IMR-90 (cell line): ENCODE measurements around the gene ELMO1. TPM values are rescaled to one million over a fixed set of nuclear protein-coding genes. Genes with fewer than 3 reads are reported as not detected.

Experiments used
- ATAC-seq: fragments of 200-7000 bp; cut with Tn5 transposase; 2 replicates; pipeline ENCODE4 v1.9.1; 2020; ENCODE audit warnings: low read depth, mild to moderate bottlenecking, moderate library complexity
- BruUV-seq: library from RNA; stranded (reverse); fragments of 400-500 nt; replicated peaks from 2 replicates; lab custom pipeline; 2021; lab: Mats Ljungman, UMichigan
- CTCF ChIA-PET: fragments of 300-600 bp; formaldehyde crosslinking; extraction: SDS; loops from one replicate; lab custom pipeline; 2021; ENCODE audit warnings: antibody characterized with exemption; lab: Yijun Ruan, JAX
- POLR2A ChIA-PET: fragments of 300-600 bp; sonication (Branson Sonifier 250); formaldehyde crosslinking; loops from one replicate; lab custom pipeline; 2022; ENCODE audit warnings: antibody characterized with exemption; ENCODE audit not compliant: unreplicated experiment; lab: Charles Lee
- DNase-seq: peaks from one replicate; pipeline ENCODE4 v3.0.0; 2013
- H2AFZ ChIP-seq: replicated peaks from 2 replicates; pipeline ENCODE3; 2013; ENCODE audit warnings: low read length, mild to moderate bottlenecking; ENCODE audit not compliant: poor library complexity
- H2AK5ac ChIP-seq: 2 replicates; pipeline ENCODE4 v1.6.1; 2013; ENCODE audit warnings: low read depth, low read length, inconsistent platforms
- H2AK9ac ChIP-seq: replicated peaks from 2 replicates; pipeline ENCODE3; 2013; ENCODE audit warnings: mild to moderate bottlenecking, low read depth, low read length, moderate library complexity; ENCODE audit not compliant: poor library complexity
- H2BK120ac ChIP-seq: 2 replicates; pipeline ENCODE4 v1.6.1; 2013; ENCODE audit warnings: low read depth, low read length, inconsistent platforms
- H2BK15ac ChIP-seq: 3 replicates; pipeline ENCODE4 v1.6.1; 2013; ENCODE audit warnings: low read depth, low read length, inconsistent platforms
- H2BK20ac ChIP-seq: 2 replicates; pipeline ENCODE4 v1.6.1; 2013; ENCODE audit warnings: low read depth, mild to moderate bottlenecking, inconsistent platforms, low read length, moderate library complexity
- H2BK5ac ChIP-seq: 2 replicates; pipeline ENCODE4 v1.6.1; 2013; ENCODE audit warnings: mild to moderate bottlenecking, low read depth, low read length, inconsistent platforms; ENCODE audit not compliant: poor library complexity, severe bottlenecking
- H3K14ac ChIP-seq: replicated peaks from 2 replicates; pipeline ENCODE4 v1.6.1; 2013; ENCODE audit warnings: low read depth, low read length, inconsistent platforms
- H3K18ac ChIP-seq: 2 replicates; pipeline ENCODE4 v1.6.1; 2013; ENCODE audit warnings: low read depth, low read length, control low read depth
- H3K23ac ChIP-seq: 2 replicates; pipeline ENCODE4 v1.6.1; 2013; ENCODE audit warnings: low read depth, low read length, inconsistent platforms
- H3K27ac ChIP-seq: 2 replicates; pipeline ENCODE4 v1.5.1; 2013; ENCODE audit warnings: mild to moderate bottlenecking, control low read depth, low read length; ENCODE audit not compliant: insufficient read depth
- H3K27me3 ChIP-seq: 2 replicates; pipeline ENCODE4 v1.6.1; 2013; ENCODE audit warnings: low read length; ENCODE audit not compliant: control insufficient read depth, insufficient read depth
- H3K36me3 ChIP-seq: 2 replicates; pipeline ENCODE4 v1.6.1; 2013; ENCODE audit warnings: low read length, mixed read lengths; ENCODE audit not compliant: control insufficient read depth, insufficient read depth
- H3K4ac ChIP-seq: 2 replicates; pipeline ENCODE4 v1.6.1; 2013; ENCODE audit warnings: low read depth, low read length, inconsistent platforms
- H3K4me1 ChIP-seq: 2 replicates; pipeline ENCODE4 v1.6.1; 2013; ENCODE audit warnings: low read length, mixed read lengths; ENCODE audit not compliant: control insufficient read depth, insufficient read depth
- H3K4me2 ChIP-seq: 2 replicates; pipeline ENCODE4 v1.6.1; 2013; ENCODE audit warnings: low read depth, mild to moderate bottlenecking, control low read depth, low read length, moderate library complexity
- H3K4me3 ChIP-seq: 2 replicates; pipeline ENCODE4 v1.5.1; 2013; ENCODE audit warnings: low read depth, mild to moderate bottlenecking, control low read depth, low read length, moderate library complexity; ENCODE audit not compliant: insufficient read depth
- H3K56ac ChIP-seq: 2 replicates; pipeline ENCODE4 v1.6.1; 2013; ENCODE audit warnings: low read length, inconsistent platforms; ENCODE audit not compliant: insufficient read depth; ENCODE audit errors: extremely low read depth
- H3K79me1 ChIP-seq, 2 experiments: 2 replicates each; pipeline ENCODE4 v1.6.1; 2013; ENCODE audit warnings: low read length in 2 of 2, inconsistent platforms in 1 of 2, low read depth in 1 of 2
- H3K9ac ChIP-seq: 2 replicates; pipeline ENCODE4 v1.6.1; 2013; ENCODE audit warnings: low read depth, low read length, control low read depth
- H3K9me1 ChIP-seq: 2 replicates; pipeline ENCODE4 v1.6.1; 2013; ENCODE audit warnings: low read length, inconsistent platforms; ENCODE audit not compliant: insufficient read depth
- H3K9me3 ChIP-seq: 2 replicates; pipeline ENCODE4 v1.6.1; 2013; ENCODE audit warnings: low read length; ENCODE audit not compliant: control insufficient read depth, insufficient read depth
- H4K20me1 ChIP-seq: 2 replicates; pipeline ENCODE4 v1.6.1; 2013; ENCODE audit warnings: low read length, inconsistent platforms; ENCODE audit not compliant: insufficient read depth
- H4K5ac ChIP-seq: 2 replicates; pipeline ENCODE4 v1.6.1; 2013; ENCODE audit warnings: mild to moderate bottlenecking, low read depth, low read length, control low read depth
- H4K8ac ChIP-seq, 2 experiments: 2 replicates each; pipeline ENCODE4 v1.6.1; 2013; ENCODE audit warnings: low read depth in 2 of 2, low read length in 2 of 2, control low read depth in 1 of 2, inconsistent platforms in 1 of 2
- H4K91ac ChIP-seq: 2 replicates; pipeline ENCODE4 v1.6.1; 2013; ENCODE audit warnings: low read depth, low read length, inconsistent platforms; ENCODE audit not compliant: insufficient read depth
- BHLHE40 ChIP-seq: fragments of 150-350 bp; IDR thresholded peaks from 2 replicates; pipeline ENCODE4 v1.6.1; 2016; ENCODE audit warnings: mild to moderate bottlenecking, low read depth, low read length
- CEBPB ChIP-seq: IDR thresholded peaks from 2 replicates; pipeline ENCODE4 v1.6.1; 2012; ENCODE audit warnings: low read depth, low read length, improper control_type of control experiment
- CHD1 ChIP-seq: IDR thresholded peaks from 2 replicates; pipeline ENCODE4 v1.6.1; 2012; ENCODE audit warnings: low read depth, low read length, improper control_type of control experiment
- FOS ChIP-seq: fragments of 150-350 bp; IDR thresholded peaks from 2 replicates; pipeline ENCODE4 v1.6.1; 2016; ENCODE audit warnings: low read depth, low read length
- MAZ ChIP-seq: IDR thresholded peaks from 2 replicates; pipeline ENCODE4 v1.6.1; 2012; ENCODE audit warnings: low read depth, mild to moderate bottlenecking, low read length, improper control_type of control experiment, moderate library complexity, borderline replicate concordance
- MXI1 ChIP-seq: IDR thresholded peaks from 2 replicates; pipeline ENCODE4 v1.6.1; 2012; ENCODE audit warnings: low read depth, mild to moderate bottlenecking, low read length, moderate library complexity, borderline replicate concordance
- NFE2L2 ChIP-seq: fragments of 150-350 bp; IDR thresholded peaks from 2 replicates; pipeline ENCODE4 v1.6.1; 2016; ENCODE audit warnings: low read depth, mild to moderate bottlenecking, low read length
- POLR2A ChIP-seq: IDR thresholded peaks from 2 replicates; pipeline ENCODE4 v1.6.1; 2012; ENCODE audit warnings: mild to moderate bottlenecking, low read depth, low read length
- RAD21 ChIP-seq: IDR thresholded peaks from 2 replicates; pipeline ENCODE4 v1.6.1; 2012; ENCODE audit warnings: low read length, improper control_type of control experiment
- RFX5 ChIP-seq: IDR thresholded peaks from 2 replicates; pipeline ENCODE4 v1.8.0; 2012; ENCODE audit warnings: low read depth, mild to moderate bottlenecking, low read length, moderate library complexity
- SMC3 ChIP-seq: fragments of 150-350 bp; IDR thresholded peaks from 2 replicates; pipeline ENCODE4 v1.6.1; 2016; ENCODE audit warnings: low read depth, mild to moderate bottlenecking, antibody characterized with exemption, low read length, moderate library complexity
- USF2 ChIP-seq: fragments of 150-350 bp; IDR thresholded peaks from 2 replicates; pipeline ENCODE4 v1.6.1; 2017; ENCODE audit warnings: mild to moderate bottlenecking, antibody characterized with exemption, low read length, low read depth
- dilution Hi-C: fragments of 300-500 bp; cut with HindIII; formaldehyde crosslinking; loops from one replicate; pipeline ENCODE4 v1.14.3; 2018; ENCODE audit warnings: low sequenced_read_pairs; ENCODE audit not compliant: unreplicated experiment
- in situ Hi-C: fragments of 300-500 bp; cut with MboI; formaldehyde crosslinking; loops from 3 replicates; pipeline ENCODE4 v1.14.3; 2019; ENCODE audit warnings: low sequenced_read_pairs, inconsistent platforms, mixed read lengths
- intact Hi-C: fragments of 100-400 bp; cut with micrococcal nuclease; formaldehyde crosslinking; loops from 2 replicates; pipeline ENCODE4 v1.10.0; 2022
- polyA plus RNA-seq, 3 experiments: library from polyadenylated mRNA; depleted of rRNA; stranded (reverse); fragments of >200 nt; gene quantifications; 2 replicates each; pipeline ENCODE4 v1.2.3, GENCODE V29; 2012; ENCODE audit warnings: low replicate concordance in 1 of 3
- total RNA-seq: library from RNA; depleted of rRNA; stranded (reverse); fragments of >200 nt; gene quantifications from 2 replicates; pipeline ENCODE4 v1.2.3, GENCODE V29; 2012
- TF ChIP-seq, protein P1 (sequence below): fragments of 150-350 bp; IDR thresholded peaks from 2 replicates; pipeline ENCODE4 v1.6.1; 2016; ENCODE audit warnings: low read depth, mild to moderate bottlenecking, low read length, moderate library complexity, borderline replicate concordance
- TF ChIP-seq, protein P2 (sequence below): conservative IDR thresholded peaks from 2 replicates; pipeline ENCODE4 v1.5.1; 2012; ENCODE audit warnings: mild to moderate bottlenecking, low read depth, low read length, improper control_type of control experiment

Gene ELMO1
- total and polyA plus RNA-seq, 2 of the 4 experiments (the other 2 are of a cell fraction), result 0.03 TPM; not detected in 1

DNA sequence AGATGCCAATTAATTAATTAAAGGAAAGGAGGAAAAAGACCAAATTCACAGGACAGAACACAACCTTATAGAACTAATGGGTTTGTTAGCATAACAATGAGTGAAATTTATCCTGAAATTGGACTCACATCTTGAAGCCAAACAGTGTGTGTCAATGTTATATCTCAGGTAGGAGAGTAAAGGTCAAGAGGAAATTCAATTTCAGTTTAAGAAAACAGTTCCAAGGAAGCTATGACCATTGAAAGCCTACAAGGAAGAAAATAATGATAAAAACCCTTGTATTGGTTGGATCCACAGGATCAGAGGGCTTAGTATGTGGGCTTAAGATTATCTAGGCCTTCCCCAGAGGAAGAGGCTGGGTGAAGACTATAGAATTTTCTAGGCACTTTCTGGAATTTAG is 525.5 kb downstream of the ELMO1 start:
- Histone ChIP-seq H3K23ac (no peak overlapping the region), H2BK5ac (no peak overlapping the region), H3K4me3 (no peak overlapping the region), H2BK15ac (no peak overlapping the region), H3K4me1 (no peaks in the 10 kb centered on the region), H3K27ac (no peak overlapping the region), H2BK120ac (no peak overlapping the region), H3K79me1 (no peaks in the 10 kb centered on the region), H4K20me1 (no peaks in the 10 kb centered on the region), H4K91ac (no peak overlapping the region), H2BK20ac (no peak overlapping the region), H3K4ac (no peak overlapping the region), H2AK5ac (no peak overlapping the region), H2AFZ (no peak overlapping the region), H4K8ac (no peak overlapping the region), H3K9ac (no peak overlapping the region), H3K56ac (no peak overlapping the region), H3K36me3 (no peaks in the 10 kb centered on the region), H3K9me1 (no peaks in the 10 kb centered on the region), H3K4me2 (no peak overlapping the region), H3K9me3 (no peaks in the 10 kb centered on the region), H3K18ac (no peak overlapping the region), H3K14ac (no peak overlapping the region), H2AK9ac (no peak overlapping the region), H4K5ac (no peak overlapping the region), H3K27me3 (no peaks in the 10 kb centered on the region)
- in situ Hi-C loops, result no loop called here
- intact Hi-C loops, result no loop called here
- DNase-seq (no peak), ATAC-seq (no peak)
- POLR2A ChIA-PET, result no interaction called here
- BruUV-seq, result no TSS peak
- dilution Hi-C loops, result no loop called here
- CTCF ChIA-PET, result no interaction called here
- no peak for TF ChIP-seq MAZ
- no peak for TF ChIP-seq FOS
- TF ChIP-seq, protein P1, sequence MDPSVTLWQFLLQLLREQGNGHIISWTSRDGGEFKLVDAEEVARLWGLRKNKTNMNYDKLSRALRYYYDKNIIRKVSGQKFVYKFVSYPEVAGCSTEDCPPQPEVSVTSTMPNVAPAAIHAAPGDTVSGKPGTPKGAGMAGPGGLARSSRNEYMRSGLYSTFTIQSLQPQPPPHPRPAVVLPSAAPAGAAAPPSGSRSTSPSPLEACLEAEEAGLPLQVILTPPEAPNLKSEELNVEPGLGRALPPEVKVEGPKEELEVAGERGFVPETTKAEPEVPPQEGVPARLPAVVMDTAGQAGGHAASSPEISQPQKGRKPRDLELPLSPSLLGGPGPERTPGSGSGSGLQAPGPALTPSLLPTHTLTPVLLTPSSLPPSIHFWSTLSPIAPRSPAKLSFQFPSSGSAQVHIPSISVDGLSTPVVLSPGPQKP, result no peak
- TF ChIP-seq USF2, result no peak
- TF ChIP-seq RFX5, result no peak
- no peak for TF ChIP-seq POLR2A
- TF ChIP-seq CHD1, result no peak
- TF ChIP-seq, protein P2, sequence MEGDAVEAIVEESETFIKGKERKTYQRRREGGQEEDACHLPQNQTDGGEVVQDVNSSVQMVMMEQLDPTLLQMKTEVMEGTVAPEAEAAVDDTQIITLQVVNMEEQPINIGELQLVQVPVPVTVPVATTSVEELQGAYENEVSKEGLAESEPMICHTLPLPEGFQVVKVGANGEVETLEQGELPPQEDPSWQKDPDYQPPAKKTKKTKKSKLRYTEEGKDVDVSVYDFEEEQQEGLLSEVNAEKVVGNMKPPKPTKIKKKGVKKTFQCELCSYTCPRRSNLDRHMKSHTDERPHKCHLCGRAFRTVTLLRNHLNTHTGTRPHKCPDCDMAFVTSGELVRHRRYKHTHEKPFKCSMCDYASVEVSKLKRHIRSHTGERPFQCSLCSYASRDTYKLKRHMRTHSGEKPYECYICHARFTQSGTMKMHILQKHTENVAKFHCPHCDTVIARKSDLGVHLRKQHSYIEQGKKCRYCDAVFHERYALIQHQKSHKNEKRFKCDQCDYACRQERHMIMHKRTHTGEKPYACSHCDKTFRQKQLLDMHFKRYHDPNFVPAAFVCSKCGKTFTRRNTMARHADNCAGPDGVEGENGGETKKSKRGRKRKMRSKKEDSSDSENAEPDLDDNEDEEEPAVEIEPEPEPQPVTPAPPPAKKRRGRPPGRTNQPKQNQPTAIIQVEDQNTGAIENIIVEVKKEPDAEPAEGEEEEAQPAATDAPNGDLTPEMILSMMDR, result no peak
- TF ChIP-seq MXI1, result no peak
- TF ChIP-seq CEBPB, result no peak
- TF ChIP-seq SMC3, result no peak
- TF ChIP-seq BHLHE40, result no peak
- no peak for TF ChIP-seq NFE2L2
- no peak for TF ChIP-seq RAD21
